Activated CD4-positive, alpha-beta T cell treated with anti-CD3 and anti-CD28 coated beads for 24 hours (primary cell): ENCODE data around the gene FFAR4.
A peak's percentile ranks its signal among the peaks of the same experiment; 100 is the strongest.
"Not testable (repeated sequence)": the region's sequence is repeated elsewhere in the genome, so short reads cannot be mapped to it uniquely, and the experiment has no call there.

Experiments
- DNase-seq, 2 donors: peaks; one replicate each; pipeline ENCODE4 v3.0.0-alpha.2; 2020; ENCODE audit warnings: low read depth in 2 of 2

FFAR4 gene

GRCh38 chr10:93566435-93567276 is at the start of gene FFAR4:
Gene FFAR4, plus strand, starts transcription at chr10:93566665. Its CDS starts 56 bp downstream, at chr10:93566721.
- no peak for DNase-seq

- DNase-seq = no peak
These were observed 47.9 kb upstream of the FFAR4 start for GRCh38 chr10:93518531-93518930.

GRCh38 chr10:93535293-93535692 is 31.2 kb upstream of the FFAR4 start:
- DNase-seq = no peak

- DNase-seq = not testable (repeated sequence)
These were observed 25.6 kb upstream of the FFAR4 start for GRCh38 chr10:93540871-93541270.

- peak in 1 of 2 donors; percentile 10 for DNase-seq
These were observed 24.8 kb upstream of the FFAR4 start for GRCh38 chr10:93541402-93542357.

- no peak for DNase-seq
These were observed 24.1 kb upstream of the FFAR4 start for GRCh38 chr10:93542358-93542791.

- not testable (repeated sequence) for DNase-seq
These were observed 19.5 kb upstream of the FFAR4 start for GRCh38 chr10:93546995-93547394.

GRCh38 chr10:93547522-93547921 is 18.9 kb upstream of the FFAR4 start:
- no peak for DNase-seq

GRCh38 chr10:93548376-93549071 is 17.9 kb upstream of the FFAR4 start:
- DNase-seq = no peak

- no peak for DNase-seq
These were observed 15.9 kb upstream of the FFAR4 start for GRCh38 chr10:93550606-93551005.

- DNase-seq = no peak
These were observed 13.7 kb upstream of the FFAR4 start for GRCh38 chr10:93552780-93553179.

GRCh38 chr10:93553482-93554315 is 12.8 kb upstream of the FFAR4 start:
- DNase-seq = no peak

GRCh38 chr10:93554316-93554663 is 12.2 kb upstream of the FFAR4 start:
- no peak for DNase-seq

GRCh38 chr10:93554760-93555432 is 11.6 kb upstream of the FFAR4 start:
- peak; percentile 11 to 45 for DNase-seq

- no peak for DNase-seq
These were observed 7.0 kb upstream of the FFAR4 start for GRCh38 chr10:93559490-93559889.

- no peak for DNase-seq
These were observed 5.9 kb upstream of the FFAR4 start for GRCh38 chr10:93560541-93560940.

GRCh38 chr10:93565446-93565845 is 1.0 kb upstream of the FFAR4 start:
- DNase-seq = no peak

GRCh38 chr10:93567277-93568104 is 1.0 kb downstream of the FFAR4 start:
- DNase-seq = no peak

GRCh38 chr10:93568105-93568390 is 1.6 kb downstream of the FFAR4 start:
- DNase-seq = no peak

GRCh38 chr10:93570383-93570782 is 3.9 kb downstream of the FFAR4 start:
- no peak for DNase-seq
